Mesenchymal stem cell (in vitro differentiated cells and primary cell): ENCODE results near the gene NRXN3.

Experiments used
- DNase-seq: peaks from one replicate; pipeline ENCODE4 v3.0.0-alpha.2; 2013
- H2AFZ ChIP-seq: one replicate; pipeline ENCODE4 v1.6.1; 2013; ENCODE audit warnings: low read depth, mild to moderate bottlenecking, control low read depth, inconsistent platforms, low read length, moderate library complexity
- H2AK5ac ChIP-seq: 2 replicates; pipeline ENCODE4 v1.6.1; 2013; ENCODE audit warnings: low read length, moderate library complexity, mild to moderate bottlenecking, inconsistent platforms; ENCODE audit not compliant: severe bottlenecking
- H2BK120ac ChIP-seq: one replicate; pipeline ENCODE4 v1.6.1; 2013; ENCODE audit warnings: low read depth, mild to moderate bottlenecking, inconsistent platforms, low read length, moderate library complexity
- H2BK12ac ChIP-seq, 2 experiments: one replicate each; pipeline ENCODE4 v1.6.1; 2013; ENCODE audit warnings: inconsistent platforms in 2 of 2, low read length in 2 of 2, mild to moderate bottlenecking in 2 of 2, moderate library complexity in 2 of 2, control low read depth in 1 of 2
- H2BK15ac ChIP-seq: one replicate; pipeline ENCODE4 v1.6.1; 2013; ENCODE audit warnings: mild to moderate bottlenecking, low read depth, inconsistent platforms; ENCODE audit not compliant: poor library complexity, severe bottlenecking
- H2BK5ac ChIP-seq: 2 replicates; pipeline ENCODE4 v1.6.1; 2013; ENCODE audit warnings: low read depth, mild to moderate bottlenecking, low read length, control low read depth, inconsistent platforms; ENCODE audit not compliant: poor library complexity, severe bottlenecking
- H3K14ac ChIP-seq, 2 experiments: one replicate each; pipeline ENCODE4 v1.6.1; 2013; ENCODE audit warnings: inconsistent platforms in 2 of 2, low read length in 2 of 2, control low read depth in 1 of 2, mild to moderate bottlenecking in 1 of 2, moderate library complexity in 1 of 2
- H3K18ac ChIP-seq, 2 experiments: one replicate each; pipeline ENCODE4 v1.6.1; 2013; ENCODE audit warnings: inconsistent platforms in 2 of 2, low read length in 2 of 2, control low read depth in 1 of 2, low read depth in 1 of 2, mild to moderate bottlenecking in 1 of 2
- H3K23ac ChIP-seq, 2 experiments: one replicate each; pipeline ENCODE4 v1.6.1; 2013; ENCODE audit warnings: inconsistent platforms in 2 of 2, low read length in 2 of 2, mild to moderate bottlenecking in 2 of 2, moderate library complexity in 2 of 2, control low read depth in 1 of 2
- H3K27ac ChIP-seq: 2 replicates; pipeline ENCODE4 v1.5.1; 2013; ENCODE audit warnings: mild to moderate bottlenecking, moderate library complexity, low read length, control low read depth, inconsistent platforms; ENCODE audit not compliant: poor library complexity, severe bottlenecking
- H3K27me3 ChIP-seq, 2 experiments: 2 replicates each; pipeline versions ENCODE4 v1.6.1 to v1.7.0; 2013; ENCODE audit warnings: low read length in 2 of 2, mild to moderate bottlenecking in 2 of 2, moderate library complexity in 2 of 2, control low read depth in 1 of 2, inconsistent platforms in 1 of 2; ENCODE audit not compliant: control insufficient read depth in 1 of 2, insufficient read depth in 1 of 2
- H3K36me3 ChIP-seq, 2 experiments: 2 replicates each; pipeline versions ENCODE4 v1.6.1 to v1.7.0; 2013; ENCODE audit warnings: low read length in 2 of 2, control low read depth in 1 of 2, inconsistent platforms in 1 of 2, low read depth in 1 of 2, mild to moderate bottlenecking in 1 of 2; ENCODE audit not compliant: insufficient read depth in 2 of 2, control insufficient read depth in 1 of 2
- H3K4ac ChIP-seq, 2 experiments: one replicate each; pipeline ENCODE4 v1.6.1; 2013; ENCODE audit warnings: inconsistent platforms in 2 of 2, low read length in 2 of 2, mild to moderate bottlenecking in 2 of 2, moderate library complexity in 2 of 2, control low read depth in 1 of 2, low read depth in 1 of 2
- H3K4me1 ChIP-seq: 2 replicates; pipeline ENCODE4 v1.6.1; 2013; ENCODE audit warnings: low read depth, low read length, control low read depth; ENCODE audit not compliant: control insufficient read depth, insufficient read depth
- H3K4me2 ChIP-seq: 2 replicates; pipeline ENCODE4 v1.6.1; 2013; ENCODE audit warnings: low read length, mild to moderate bottlenecking, inconsistent platforms; ENCODE audit not compliant: poor library complexity, severe bottlenecking
- H3K4me3 ChIP-seq, 2 experiments: 2 replicates each; pipeline versions ENCODE4 v1.5.1 to v1.7.0; 2013; ENCODE audit warnings: low read length in 2 of 2, mild to moderate bottlenecking in 2 of 2, control low read depth in 1 of 2, low read depth in 1 of 2; ENCODE audit not compliant: insufficient read depth in 1 of 2
- H3K79me1 ChIP-seq: replicated peaks from 2 replicates; pipeline ENCODE4 v1.6.1; 2013; ENCODE audit warnings: mild to moderate bottlenecking, control low read depth, low read length, inconsistent platforms; ENCODE audit not compliant: poor library complexity, severe bottlenecking
- H3K9ac ChIP-seq: 2 replicates; pipeline ENCODE4 v1.7.0; 2013; ENCODE audit warnings: mild to moderate bottlenecking, low read length, moderate library complexity
- H3K9me3 ChIP-seq: 2 replicates; pipeline ENCODE4 v1.7.0; 2013; ENCODE audit warnings: mild to moderate bottlenecking, low read length; ENCODE audit not compliant: control insufficient read depth
- H4K8ac ChIP-seq: one replicate; pipeline ENCODE4 v1.6.1; 2013; ENCODE audit warnings: inconsistent platforms, mild to moderate bottlenecking, low read length, moderate library complexity
- H4K91ac ChIP-seq: one replicate; pipeline ENCODE4 v1.6.1; 2013; ENCODE audit warnings: mild to moderate bottlenecking, low read length, inconsistent platforms
- WGBS: methylation state at CpG from one replicate; pipeline ENCODE4 v1.1.7; 2013; ENCODE audit warnings: mixed read lengths; 5-methylcytosine and 5-hydroxymethylcytosine counted together

The NRXN3 gene

GRCh38 chr14:78232231-78233000, 62.2 kb downstream of the NRXN3 start:
- no peak overlapping the region for H3K23ac ChIP-seq
- H2BK15ac ChIP-seq, result no peak overlapping the region
- no peak overlapping the region for H3K18ac ChIP-seq
- H4K8ac ChIP-seq, result no peak overlapping the region
- H2BK5ac ChIP-seq, result no peak overlapping the region
- no peaks in the 10 kb centered on the region for H3K36me3 ChIP-seq
- H3K9ac ChIP-seq, result no peak overlapping the region
- no peak overlapping the region for H3K27ac ChIP-seq
- no peaks in the 10 kb centered on the region for H3K9me3 ChIP-seq
- H3K4ac ChIP-seq, result no peak overlapping the region
- H2AFZ ChIP-seq, result no peak overlapping the region
- no peak for DNase-seq
- no peaks in the 10 kb centered on the region for H3K79me1 ChIP-seq
- H3K4me3 ChIP-seq, result no peak overlapping the region
- no peak overlapping the region for H2BK12ac ChIP-seq
- no peak overlapping the region for H2AK5ac ChIP-seq
- H3K4me2 ChIP-seq, result no peak overlapping the region
- WGBS, result 72% methylated on average over 4 of the region's 5 CpGs
- H2BK120ac ChIP-seq, result no peak overlapping the region
- no peak overlapping the region for H3K14ac ChIP-seq
- peaks cover 0 to 9% of the 10 kb centered on the region in 2 experiments for H3K27me3 ChIP-seq
- H3K4me1 ChIP-seq, result no peaks in the 10 kb centered on the region
- no peak overlapping the region for H4K91ac ChIP-seq

GRCh38 chr14:78238141-78238540, 68.0 kb downstream of the NRXN3 start:
- Histone ChIP-seq H3K14ac (no peak overlapping the region), H3K18ac (no peak overlapping the region), H3K4me2 (no peak overlapping the region), H2BK12ac (no peak overlapping the region), H3K27me3 (peaks cover 0 to 24% of the 10 kb centered on the region in 2 experiments), H3K4ac (no peak overlapping the region), H2BK5ac (no peak overlapping the region), H3K23ac (no peak overlapping the region), H3K79me1 (no peaks in the 10 kb centered on the region), H3K9ac (no peak overlapping the region), H2BK15ac (no peak overlapping the region), H2AFZ (no peak overlapping the region), H2AK5ac (no peak overlapping the region), H2BK120ac (no peak overlapping the region), H3K36me3 (no peaks in the 10 kb centered on the region), H3K4me3 (no peak overlapping the region), H4K8ac (no peak overlapping the region), H3K9me3 (no peaks in the 10 kb centered on the region), H4K91ac (no peak overlapping the region), H3K4me1 (no peaks in the 10 kb centered on the region), H3K27ac (no peak overlapping the region)
- DNase-seq, result no peak
- WGBS, result 82% methylated on average over 10 of the region's 10 CpGs

- no peaks in the 10 kb centered on the region for H3K36me3 ChIP-seq
- H4K8ac ChIP-seq, result no peak overlapping the region
- no peak overlapping the region for H2BK15ac ChIP-seq
- no peak overlapping the region for H3K23ac ChIP-seq
- H3K14ac ChIP-seq, result no peak overlapping the region
- H3K4me1 ChIP-seq, result no peaks in the 10 kb centered on the region
- H3K27ac ChIP-seq, result no peak overlapping the region
- H4K91ac ChIP-seq, result no peak overlapping the region
- no peak overlapping the region for H3K9ac ChIP-seq
- WGBS, result 71% methylated on average over 3 of the region's 3 CpGs
- H3K18ac ChIP-seq, result no peak overlapping the region
- no peak overlapping the region for H2AK5ac ChIP-seq
- H2BK5ac ChIP-seq, result no peak overlapping the region
- no peak overlapping the region for H2BK120ac ChIP-seq
- H3K79me1 ChIP-seq, result no peaks in the 10 kb centered on the region
- no peak overlapping the region for H3K4me3 ChIP-seq
- no peak overlapping the region for H3K4me2 ChIP-seq
- no peak overlapping the region for H2AFZ ChIP-seq
- no peak for DNase-seq
- H3K4ac ChIP-seq, result no peak overlapping the region
- H3K9me3 ChIP-seq, result no peaks in the 10 kb centered on the region
- H2BK12ac ChIP-seq, result no peak overlapping the region
- H3K27me3 ChIP-seq, result peaks cover 0 to 24% of the 10 kb centered on the region in 2 experiments
Measured at GRCh38 chr14:78240567-78240966, 70.4 kb downstream of the NRXN3 start.

GRCh38 chr14:78242086-78242485, 71.9 kb downstream of the NRXN3 start:
- Histone ChIP-seq H3K27me3 (peaks cover 0 to 28% of the 10 kb centered on the region in 2 experiments), H3K27ac (no peak overlapping the region), H3K36me3 (no peaks in the 10 kb centered on the region), H2BK5ac (no peak overlapping the region), H3K4ac (no peak overlapping the region), H3K4me1 (no peaks in the 10 kb centered on the region), H2BK120ac (no peak overlapping the region), H2AK5ac (no peak overlapping the region), H2BK15ac (no peak overlapping the region), H3K79me1 (no peaks in the 10 kb centered on the region), H3K9ac (no peak overlapping the region), H3K18ac (no peak overlapping the region), H4K91ac (no peak overlapping the region), H3K4me2 (no peak overlapping the region), H3K9me3 (no peaks in the 10 kb centered on the region), H3K14ac (no peak overlapping the region), H4K8ac (no peak overlapping the region), H3K23ac (no peak overlapping the region), H2AFZ (no peak overlapping the region), H2BK12ac (no peak overlapping the region), H3K4me3 (no peak overlapping the region)
- WGBS, result 61% methylated on average over 5 of the region's 5 CpGs
- no peak for DNase-seq
